IMR-90 (cell line): ENCODE results near the gene GPR160. TPM values are rescaled to one million over a fixed set of nuclear protein-coding genes. Genes with fewer than 3 reads are reported as not detected.
A peak's percentile ranks its signal among the peaks of the same experiment; 100 is the strongest.

ENCODE experiments used
- ATAC-seq: fragments of 200-7000 bp; cut with Tn5 transposase; 2 replicates; pipeline ENCODE4 v1.9.1; 2020; ENCODE audit warnings: low read depth, mild to moderate bottlenecking, moderate library complexity
- BruUV-seq: library from RNA; stranded (reverse); fragments of 400-500 nt; replicated peaks from 2 replicates; lab custom pipeline; 2021; lab: Mats Ljungman, UMichigan
- CTCF ChIA-PET: fragments of 300-600 bp; formaldehyde crosslinking; extraction: SDS; loops from one replicate; lab custom pipeline; 2021; ENCODE audit warnings: antibody characterized with exemption; lab: Yijun Ruan, JAX
- POLR2A ChIA-PET: fragments of 300-600 bp; sonication (Branson Sonifier 250); formaldehyde crosslinking; loops from one replicate; lab custom pipeline; 2022; ENCODE audit warnings: antibody characterized with exemption; ENCODE audit not compliant: unreplicated experiment; lab: Charles Lee
- DNase-seq: peaks from one replicate; pipeline ENCODE4 v3.0.0; 2013
- H2AFZ ChIP-seq: replicated peaks from 2 replicates; pipeline ENCODE3; 2013; ENCODE audit warnings: low read length, mild to moderate bottlenecking; ENCODE audit not compliant: poor library complexity
- H2AK5ac ChIP-seq: 2 replicates; pipeline ENCODE4 v1.6.1; 2013; ENCODE audit warnings: low read depth, low read length, inconsistent platforms
- H2AK9ac ChIP-seq: replicated peaks from 2 replicates; pipeline ENCODE3; 2013; ENCODE audit warnings: mild to moderate bottlenecking, low read depth, low read length, moderate library complexity; ENCODE audit not compliant: poor library complexity
- H2BK120ac ChIP-seq: 2 replicates; pipeline ENCODE4 v1.6.1; 2013; ENCODE audit warnings: low read depth, low read length, inconsistent platforms
- H2BK15ac ChIP-seq: 3 replicates; pipeline ENCODE4 v1.6.1; 2013; ENCODE audit warnings: low read depth, low read length, inconsistent platforms
- H2BK20ac ChIP-seq: 2 replicates; pipeline ENCODE4 v1.6.1; 2013; ENCODE audit warnings: low read depth, mild to moderate bottlenecking, inconsistent platforms, low read length, moderate library complexity
- H2BK5ac ChIP-seq: 2 replicates; pipeline ENCODE4 v1.6.1; 2013; ENCODE audit warnings: mild to moderate bottlenecking, low read depth, low read length, inconsistent platforms; ENCODE audit not compliant: poor library complexity, severe bottlenecking
- H3K14ac ChIP-seq: replicated peaks from 2 replicates; pipeline ENCODE4 v1.6.1; 2013; ENCODE audit warnings: low read depth, low read length, inconsistent platforms
- H3K18ac ChIP-seq: 2 replicates; pipeline ENCODE4 v1.6.1; 2013; ENCODE audit warnings: low read depth, low read length, control low read depth
- H3K23ac ChIP-seq: 2 replicates; pipeline ENCODE4 v1.6.1; 2013; ENCODE audit warnings: low read depth, low read length, inconsistent platforms
- H3K27ac ChIP-seq: 2 replicates; pipeline ENCODE4 v1.5.1; 2013; ENCODE audit warnings: mild to moderate bottlenecking, control low read depth, low read length; ENCODE audit not compliant: insufficient read depth
- H3K27me3 ChIP-seq: 2 replicates; pipeline ENCODE4 v1.6.1; 2013; ENCODE audit warnings: low read length; ENCODE audit not compliant: control insufficient read depth, insufficient read depth
- H3K36me3 ChIP-seq: 2 replicates; pipeline ENCODE4 v1.6.1; 2013; ENCODE audit warnings: low read length, mixed read lengths; ENCODE audit not compliant: control insufficient read depth, insufficient read depth
- H3K4ac ChIP-seq: 2 replicates; pipeline ENCODE4 v1.6.1; 2013; ENCODE audit warnings: low read depth, low read length, inconsistent platforms
- H3K4me1 ChIP-seq: 2 replicates; pipeline ENCODE4 v1.6.1; 2013; ENCODE audit warnings: low read length, mixed read lengths; ENCODE audit not compliant: control insufficient read depth, insufficient read depth
- H3K4me2 ChIP-seq: 2 replicates; pipeline ENCODE4 v1.6.1; 2013; ENCODE audit warnings: low read depth, mild to moderate bottlenecking, control low read depth, low read length, moderate library complexity
- H3K4me3 ChIP-seq: 2 replicates; pipeline ENCODE4 v1.5.1; 2013; ENCODE audit warnings: low read depth, mild to moderate bottlenecking, control low read depth, low read length, moderate library complexity; ENCODE audit not compliant: insufficient read depth
- H3K56ac ChIP-seq: 2 replicates; pipeline ENCODE4 v1.6.1; 2013; ENCODE audit warnings: low read length, inconsistent platforms; ENCODE audit not compliant: insufficient read depth; ENCODE audit errors: extremely low read depth
- H3K79me1 ChIP-seq, 2 experiments: 2 replicates each; pipeline ENCODE4 v1.6.1; 2013; ENCODE audit warnings: low read length in 2 of 2, inconsistent platforms in 1 of 2, low read depth in 1 of 2
- H3K9ac ChIP-seq: 2 replicates; pipeline ENCODE4 v1.6.1; 2013; ENCODE audit warnings: low read depth, low read length, control low read depth
- H3K9me1 ChIP-seq: 2 replicates; pipeline ENCODE4 v1.6.1; 2013; ENCODE audit warnings: low read length, inconsistent platforms; ENCODE audit not compliant: insufficient read depth
- H3K9me3 ChIP-seq: 2 replicates; pipeline ENCODE4 v1.6.1; 2013; ENCODE audit warnings: low read length; ENCODE audit not compliant: control insufficient read depth, insufficient read depth
- H4K20me1 ChIP-seq: 2 replicates; pipeline ENCODE4 v1.6.1; 2013; ENCODE audit warnings: low read length, inconsistent platforms; ENCODE audit not compliant: insufficient read depth
- H4K5ac ChIP-seq: 2 replicates; pipeline ENCODE4 v1.6.1; 2013; ENCODE audit warnings: mild to moderate bottlenecking, low read depth, low read length, control low read depth
- H4K8ac ChIP-seq, 2 experiments: 2 replicates each; pipeline ENCODE4 v1.6.1; 2013; ENCODE audit warnings: low read depth in 2 of 2, low read length in 2 of 2, control low read depth in 1 of 2, inconsistent platforms in 1 of 2
- H4K91ac ChIP-seq: 2 replicates; pipeline ENCODE4 v1.6.1; 2013; ENCODE audit warnings: low read depth, low read length, inconsistent platforms; ENCODE audit not compliant: insufficient read depth
- FOS ChIP-seq: fragments of 150-350 bp; IDR thresholded peaks from 2 replicates; pipeline ENCODE4 v1.6.1; 2016; ENCODE audit warnings: low read depth, low read length
- MAFK ChIP-seq: IDR thresholded peaks from 2 replicates; pipeline ENCODE4 v1.6.1; 2012; ENCODE audit warnings: low read depth, low read length, improper control_type of control experiment
- NFE2L2 ChIP-seq: fragments of 150-350 bp; IDR thresholded peaks from 2 replicates; pipeline ENCODE4 v1.6.1; 2016; ENCODE audit warnings: low read depth, mild to moderate bottlenecking, low read length
- WGBS, 2 experiments: methylation state at CpG; one replicate each; pipeline versions ENCODE4 v1.1.5 to v1.1.7; 2013; ENCODE audit warnings: missing lambda C conversion rate in 2 of 2; ENCODE audit not compliant: insufficient read length in 1 of 2; ENCODE audit errors: extremely low coverage in 2 of 2; 5-methylcytosine and 5-hydroxymethylcytosine counted together
- dilution Hi-C: fragments of 300-500 bp; cut with HindIII; formaldehyde crosslinking; loops from one replicate; pipeline ENCODE4 v1.14.3; 2018; ENCODE audit warnings: low sequenced_read_pairs; ENCODE audit not compliant: unreplicated experiment
- in situ Hi-C: fragments of 300-500 bp; cut with MboI; formaldehyde crosslinking; loops from 3 replicates; pipeline ENCODE4 v1.14.3; 2019; ENCODE audit warnings: low sequenced_read_pairs, inconsistent platforms, mixed read lengths
- intact Hi-C: fragments of 100-400 bp; cut with micrococcal nuclease; formaldehyde crosslinking; loops from 2 replicates; pipeline ENCODE4 v1.10.0; 2022
- polyA plus RNA-seq, 3 experiments: library from polyadenylated mRNA; depleted of rRNA; stranded (reverse); fragments of >200 nt; gene quantifications; 2 replicates each; pipeline ENCODE4 v1.2.3, GENCODE V29; 2012; ENCODE audit warnings: low replicate concordance in 1 of 3
- total RNA-seq: library from RNA; depleted of rRNA; stranded (reverse); fragments of >200 nt; gene quantifications from 2 replicates; pipeline ENCODE4 v1.2.3, GENCODE V29; 2012

Gene GPR160
- total and polyA plus RNA-seq, 2 of the 4 experiments (the other 2 are of a cell fraction) = 0.09 to 0.18 TPM

- intact Hi-C loops (no loop called here), in situ Hi-C loops (no loop called here), dilution Hi-C loops (no loop called here)
- Histone ChIP-seq H2BK5ac (no peak overlapping the region), H3K36me3 (peaks cover 33% of the 10 kb centered on the region), H2BK15ac (no peak overlapping the region), H4K5ac (no peak overlapping the region), H2BK20ac (no peak overlapping the region), H3K79me1 (peaks cover 4 to 12% of the 10 kb centered on the region in 2 experiments; a peak in 1 of 4 replicates), H4K8ac (no peak overlapping the region), H3K56ac (no peak overlapping the region), H2AFZ (no peak overlapping the region), H3K27me3 (no peaks in the 10 kb centered on the region), H2BK120ac (no peak overlapping the region), H3K27ac (no peak overlapping the region), H3K18ac (no peak overlapping the region), H2AK5ac (no peak overlapping the region), H3K9me3 (no peaks in the 10 kb centered on the region), H3K4ac (no peak overlapping the region), H3K14ac (no peak overlapping the region), H4K91ac (no peak overlapping the region), H3K4me1 (no peaks in the 10 kb centered on the region), H3K4me2 (no peak overlapping the region), H3K9me1 (peaks cover 7% of the 10 kb centered on the region), H3K9ac (no peak overlapping the region), H3K4me3 (no peak overlapping the region), H4K20me1 (no peaks in the 10 kb centered on the region), H2AK9ac (no peak overlapping the region), H3K23ac (no peak overlapping the region)
- no TSS peak for BruUV-seq
- WGBS, 2 experiments = no CpG with 5 or more reads among the region's 1 CpG
- ChIA-PET CTCF (interaction anchor here (0.6 to 1.0 kb wide), 2 partner anchors 10 to 17 kb away, joined by 4 read pairs; no protein-coding TSS in a partner anchor), POLR2A (no interaction called here)
- ATAC-seq (no peak), DNase-seq (no peak)
- TF ChIP-seq NFE2L2 (no peak), MAFK (peak; percentile 46), FOS (no peak)
These were observed 63.1 kb downstream of the GPR160 start for GRCh38 chr3:170100944-170101343.
